GM21423 (cell line): Measurements from ENCODE around the gene ALDH4A1.

Source experiments
- ATAC-seq: cut with Tn5 transposase; IDR thresholded peaks from one replicate; pipeline ENCODE4 v1.9.1; 2021; ENCODE audit warnings: mild to moderate bottlenecking, moderate library complexity; ENCODE audit not compliant: unreplicated experiment

The ALDH4A1 gene

DNA sequence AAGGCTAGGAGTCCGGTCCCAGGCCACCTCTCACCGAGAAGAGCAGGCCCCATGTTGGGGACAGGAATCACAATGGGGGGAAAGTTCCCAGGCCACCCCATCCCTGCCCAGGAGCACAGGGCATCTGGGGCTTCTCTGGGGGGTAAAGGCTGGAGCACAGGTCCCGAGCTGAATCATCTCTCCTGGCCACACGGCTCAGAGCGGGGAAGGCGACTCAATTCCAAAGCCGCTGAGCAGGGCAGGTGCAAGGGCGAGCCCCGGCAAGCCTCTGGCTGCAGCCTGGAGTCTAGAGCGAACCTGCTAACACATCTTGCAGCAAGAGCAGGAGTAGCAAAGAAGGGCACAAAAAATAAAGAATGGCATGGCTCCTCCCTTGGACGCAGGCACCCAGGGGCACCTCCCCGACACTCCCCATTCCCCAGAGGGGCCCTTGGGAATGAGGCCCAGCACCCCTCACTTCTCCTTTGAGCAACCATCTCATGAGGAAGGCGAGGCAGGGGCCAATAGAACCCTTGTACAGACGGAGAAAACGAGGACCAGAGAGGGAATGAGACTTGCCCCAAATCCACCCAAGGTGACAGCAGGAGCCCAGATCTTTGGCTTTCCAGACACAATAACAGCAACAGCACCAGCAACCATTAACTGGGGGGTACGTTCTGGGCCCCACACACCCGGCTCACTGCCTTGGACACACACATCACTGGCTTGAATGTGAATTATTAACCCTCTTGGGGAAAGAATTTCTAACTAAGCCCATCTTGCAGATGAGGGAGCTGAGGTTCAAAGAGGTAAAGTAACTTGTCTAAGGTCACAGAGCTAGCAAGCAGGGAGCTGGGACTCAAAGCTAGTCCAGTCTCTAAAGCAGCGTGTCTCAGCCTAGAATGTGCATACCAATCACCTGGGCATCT, 20.7 kb upstream of the ALDH4A1 start:
- no peak for ATAC-seq

DNA sequence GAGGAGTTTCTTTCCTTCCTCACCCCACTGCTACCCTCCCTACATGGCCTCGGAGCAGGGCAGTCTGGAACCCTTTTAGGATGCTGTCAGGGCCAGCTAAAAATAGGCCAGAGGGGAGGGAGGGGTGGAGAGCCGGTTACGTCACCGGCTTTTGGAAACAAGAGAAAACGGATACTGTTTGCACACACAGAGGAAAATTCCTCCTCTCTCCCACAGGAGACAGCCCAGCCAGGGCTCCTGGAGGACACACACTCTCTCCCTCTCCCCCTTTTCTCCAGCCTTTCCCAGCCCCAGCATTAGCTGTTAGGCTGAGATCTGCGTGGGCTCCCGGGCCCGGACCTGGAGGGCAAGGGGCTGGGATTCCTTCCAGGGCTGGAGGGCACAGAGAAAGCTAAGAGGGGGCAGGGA, 20.0 kb upstream of the ALDH4A1 start:
- ATAC-seq, result no peak

DNA sequence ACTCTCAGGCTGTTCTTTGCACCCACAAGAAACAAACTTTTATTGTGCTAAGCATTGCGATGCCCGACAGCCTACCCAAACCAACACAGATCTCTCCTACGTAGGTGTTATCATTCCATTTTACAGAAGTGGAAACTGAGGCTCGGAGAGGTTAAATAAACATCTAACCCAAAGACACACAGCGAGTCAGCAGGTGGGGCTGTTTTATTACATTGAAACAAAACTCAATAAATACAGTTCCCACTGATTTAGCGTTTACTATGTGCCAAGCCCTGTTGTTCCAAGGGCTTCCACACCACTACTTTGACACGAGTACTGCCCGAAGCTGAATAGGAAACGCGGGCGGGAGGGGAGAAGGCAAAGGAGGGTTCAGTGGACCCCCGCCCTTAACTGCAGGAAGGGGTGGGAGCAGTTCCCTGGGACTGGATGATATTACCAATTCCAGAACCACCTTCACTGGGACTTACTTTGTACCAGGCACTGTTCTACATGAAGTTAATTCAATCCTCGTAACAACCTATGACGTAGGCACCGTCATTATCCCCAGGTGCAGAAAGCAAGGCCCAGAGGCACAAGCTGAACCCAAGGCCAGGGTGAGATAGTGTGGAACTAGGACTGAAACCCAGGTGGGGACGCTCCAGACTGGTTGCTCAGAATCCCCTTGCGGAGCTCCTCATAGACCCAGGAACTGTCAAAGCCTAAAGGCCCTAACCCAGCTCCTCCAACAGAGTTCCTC, 19.3 kb upstream of the ALDH4A1 start:
- no peak for ATAC-seq

DNA sequence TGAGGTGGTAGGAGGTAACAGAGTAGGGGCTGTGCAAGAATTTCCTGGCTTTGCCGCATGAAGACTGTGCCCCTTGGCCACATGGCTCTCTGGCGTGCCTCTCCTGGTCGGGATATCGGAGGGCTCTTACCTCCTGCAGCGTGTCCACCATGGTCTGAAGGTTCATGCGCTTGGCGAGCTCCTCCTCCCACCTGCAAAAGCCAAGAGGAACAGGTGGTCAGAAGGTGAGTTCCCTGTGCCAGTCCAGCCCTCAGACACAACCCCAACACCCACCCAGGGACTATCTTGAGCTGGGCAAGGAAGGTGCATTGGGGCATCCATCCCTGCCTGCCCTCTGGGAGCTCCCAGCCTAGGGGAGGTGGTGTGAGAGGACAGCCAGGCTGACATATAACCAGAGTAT, 18.6 kb upstream of the ALDH4A1 start:
- ATAC-seq, result no peak

DNA sequence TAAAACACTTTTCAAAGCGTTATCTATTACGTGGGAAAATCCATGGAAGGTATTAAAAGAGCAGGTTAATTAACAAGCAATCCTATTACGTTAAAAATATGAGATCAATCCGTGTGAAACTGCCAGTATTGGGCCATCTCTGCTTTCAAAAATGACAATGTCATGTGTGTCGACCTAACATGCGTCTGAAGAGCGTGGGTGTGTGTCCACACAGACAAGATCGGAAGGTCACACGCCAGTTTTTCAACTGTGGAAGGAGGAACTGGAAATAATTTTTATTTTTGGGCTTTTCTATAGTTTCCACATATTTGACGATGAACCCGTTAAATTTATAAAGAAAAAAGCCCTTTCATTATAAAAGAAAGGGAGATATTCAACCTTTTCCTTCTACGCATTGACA, 17.6 kb upstream of the ALDH4A1 start:
- no peak for ATAC-seq

DNA sequence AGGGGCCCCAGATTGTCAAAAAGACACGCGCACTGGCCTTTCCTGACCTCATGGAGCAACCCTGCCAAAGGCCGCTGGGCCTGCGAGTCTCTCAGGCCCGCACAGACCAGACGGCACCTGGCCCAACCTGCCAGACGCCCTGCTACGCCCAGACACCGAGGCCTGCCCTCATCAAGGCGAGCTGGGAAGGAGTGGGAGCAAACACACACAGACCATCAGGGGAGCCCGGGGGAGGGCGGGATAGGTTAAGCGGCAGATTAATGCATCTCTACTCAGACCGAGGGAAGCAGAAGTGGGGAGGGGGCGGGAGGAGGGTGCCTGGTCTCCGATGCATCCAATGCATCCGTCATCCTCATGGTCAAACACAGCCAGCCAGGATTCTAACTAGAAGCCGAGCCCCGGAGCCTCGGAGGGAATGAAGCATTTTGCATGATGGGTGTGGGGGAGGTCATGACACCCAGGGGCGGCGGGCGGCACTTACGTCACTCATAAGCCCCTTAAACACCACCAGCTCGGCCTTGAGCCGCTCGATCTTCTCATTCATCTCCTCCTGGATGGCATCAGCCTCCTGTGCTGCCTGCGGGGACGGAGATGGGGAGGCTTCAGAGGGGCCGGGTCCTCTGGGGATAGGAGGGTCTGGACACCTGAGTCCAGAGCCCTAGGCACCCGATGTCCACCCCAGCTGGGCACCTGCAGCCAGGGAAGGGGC, 17.0 kb upstream of the ALDH4A1 start:
- ATAC-seq, result no peak

DNA sequence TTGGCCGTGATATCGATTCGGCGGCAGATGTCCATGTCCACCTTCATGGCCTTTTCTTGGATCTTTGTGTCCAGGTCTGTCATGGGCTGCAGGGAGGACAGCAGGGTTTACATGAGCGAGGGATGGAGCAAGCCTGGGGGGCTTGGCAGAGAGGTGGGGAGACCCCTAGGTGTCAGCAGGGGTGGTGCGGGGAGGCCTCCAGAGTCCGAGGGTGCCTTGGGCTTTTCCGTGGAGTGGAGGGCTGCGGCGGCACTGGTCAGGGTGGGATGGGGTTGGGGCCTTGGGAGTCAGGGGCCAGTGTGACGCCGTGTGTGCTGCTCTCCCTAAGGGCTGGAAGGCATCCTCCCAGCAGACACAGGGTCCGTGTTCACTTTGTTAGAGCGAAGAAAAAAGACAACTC, 16.1 kb upstream of the ALDH4A1 start:
- no peak for ATAC-seq

DNA sequence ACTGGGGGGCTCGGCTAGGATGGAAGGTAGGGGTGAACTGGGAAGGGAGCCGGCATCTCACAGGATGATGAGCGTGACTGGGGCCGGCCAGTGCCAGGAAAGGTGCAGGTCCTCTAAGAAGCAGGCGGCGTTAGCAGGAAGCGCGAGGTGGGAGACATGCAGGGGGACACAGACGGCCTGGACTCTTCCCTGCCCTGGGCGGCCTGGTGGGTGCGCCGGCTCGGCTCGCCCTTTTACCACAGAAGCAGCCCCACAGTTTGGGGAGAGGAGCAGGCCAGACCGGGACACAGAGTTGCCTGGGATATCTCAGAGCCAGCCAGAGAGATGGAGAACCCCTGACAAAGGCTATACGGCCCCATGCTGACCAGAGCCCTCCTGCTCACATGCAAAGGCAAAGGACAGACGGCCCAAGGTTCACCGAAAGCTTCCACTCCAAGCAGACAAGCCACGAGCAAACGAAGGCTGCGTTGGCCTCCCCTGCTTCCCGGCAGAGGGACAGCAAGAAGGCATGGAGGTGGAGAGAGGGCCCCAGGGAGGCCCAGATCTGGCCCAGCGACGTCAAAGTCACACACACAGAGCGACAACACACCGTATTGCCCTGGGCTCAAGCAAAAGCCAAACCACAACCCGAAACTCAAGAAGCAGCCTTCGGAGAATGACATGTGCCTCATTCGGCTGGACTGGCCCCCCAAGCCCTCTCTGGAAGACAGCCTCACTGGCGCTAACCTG, 14.9 kb upstream of the ALDH4A1 start:
- no peak for ATAC-seq

DNA sequence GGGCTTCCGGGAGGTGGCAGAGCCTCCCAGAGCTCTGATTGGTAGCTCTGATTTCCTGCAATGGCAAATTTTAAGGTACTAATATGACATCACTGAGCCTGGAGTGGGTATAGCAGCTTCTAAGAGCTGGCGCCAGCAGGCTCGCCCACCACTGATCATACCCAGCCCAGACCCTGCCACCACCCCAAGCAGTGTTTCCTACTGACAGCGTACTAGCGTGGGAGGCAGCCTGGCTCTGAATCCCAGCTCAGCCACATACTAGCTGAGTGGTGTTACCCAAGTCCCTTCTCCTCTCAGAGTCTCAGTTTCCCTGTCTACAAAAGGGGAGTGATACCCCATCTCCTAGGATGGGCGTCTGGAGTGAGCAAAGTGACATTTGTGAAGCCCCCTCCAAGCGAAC, 13.0 kb upstream of the ALDH4A1 start:
- no peak for ATAC-seq

DNA sequence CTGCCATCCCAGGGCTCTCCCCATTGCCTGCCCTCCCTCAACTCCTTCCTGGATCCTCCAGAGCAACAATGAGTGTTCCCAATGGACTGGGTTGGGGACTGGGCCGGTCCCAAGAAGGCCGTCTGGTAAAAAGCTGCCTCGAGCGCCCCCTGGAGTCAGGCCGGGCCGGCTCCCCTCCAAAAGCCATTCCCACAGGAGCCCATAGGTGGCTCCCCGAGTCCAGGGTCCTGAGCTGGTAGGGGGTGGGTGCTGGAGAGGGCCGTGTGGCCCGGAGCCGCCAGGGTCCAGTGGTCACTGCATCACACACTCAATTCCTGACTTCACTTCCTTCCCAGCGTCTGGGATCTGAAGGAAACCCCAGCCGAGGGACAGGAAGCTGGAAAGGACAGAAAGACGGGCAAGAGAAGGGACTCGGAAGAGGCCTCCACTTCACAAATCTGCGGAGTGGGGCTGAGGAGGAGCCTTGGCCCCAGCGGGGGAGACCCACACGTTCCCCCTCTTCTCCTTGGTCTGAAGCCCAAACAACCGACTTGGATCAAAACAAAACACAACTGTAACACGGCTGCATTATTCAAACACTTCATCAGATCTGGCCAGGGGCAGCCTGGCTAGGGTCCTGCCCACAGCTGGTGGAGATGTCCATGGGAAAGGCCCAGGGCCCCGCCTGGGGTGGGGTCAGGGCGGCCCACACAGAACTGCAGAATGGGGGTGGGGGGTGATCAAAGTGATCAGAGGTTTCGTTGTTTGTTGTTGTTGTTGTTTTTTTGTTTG, 10.9 kb upstream of the ALDH4A1 start:
- ATAC-seq, result peak; percentile 65

DNA sequence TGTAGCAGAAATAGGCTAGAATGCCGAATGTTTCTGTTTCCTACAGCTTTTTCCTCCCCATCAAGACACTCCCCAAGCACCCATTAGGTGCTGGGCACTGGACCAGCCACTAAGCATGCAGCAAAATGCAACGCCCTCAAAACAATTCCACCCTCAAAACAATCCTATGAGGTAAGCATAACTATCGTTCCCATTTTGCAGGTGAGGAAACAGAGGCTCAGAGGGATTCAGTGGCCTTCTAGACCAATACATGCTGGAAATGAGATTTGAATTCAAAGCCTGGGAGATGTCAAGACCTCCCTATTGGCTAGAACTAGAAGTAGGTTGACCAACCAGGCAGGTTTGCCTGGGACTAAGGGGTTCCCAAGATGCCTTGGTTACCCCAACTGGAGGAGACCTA, 10.2 kb upstream of the ALDH4A1 start:
- no peak for ATAC-seq

DNA sequence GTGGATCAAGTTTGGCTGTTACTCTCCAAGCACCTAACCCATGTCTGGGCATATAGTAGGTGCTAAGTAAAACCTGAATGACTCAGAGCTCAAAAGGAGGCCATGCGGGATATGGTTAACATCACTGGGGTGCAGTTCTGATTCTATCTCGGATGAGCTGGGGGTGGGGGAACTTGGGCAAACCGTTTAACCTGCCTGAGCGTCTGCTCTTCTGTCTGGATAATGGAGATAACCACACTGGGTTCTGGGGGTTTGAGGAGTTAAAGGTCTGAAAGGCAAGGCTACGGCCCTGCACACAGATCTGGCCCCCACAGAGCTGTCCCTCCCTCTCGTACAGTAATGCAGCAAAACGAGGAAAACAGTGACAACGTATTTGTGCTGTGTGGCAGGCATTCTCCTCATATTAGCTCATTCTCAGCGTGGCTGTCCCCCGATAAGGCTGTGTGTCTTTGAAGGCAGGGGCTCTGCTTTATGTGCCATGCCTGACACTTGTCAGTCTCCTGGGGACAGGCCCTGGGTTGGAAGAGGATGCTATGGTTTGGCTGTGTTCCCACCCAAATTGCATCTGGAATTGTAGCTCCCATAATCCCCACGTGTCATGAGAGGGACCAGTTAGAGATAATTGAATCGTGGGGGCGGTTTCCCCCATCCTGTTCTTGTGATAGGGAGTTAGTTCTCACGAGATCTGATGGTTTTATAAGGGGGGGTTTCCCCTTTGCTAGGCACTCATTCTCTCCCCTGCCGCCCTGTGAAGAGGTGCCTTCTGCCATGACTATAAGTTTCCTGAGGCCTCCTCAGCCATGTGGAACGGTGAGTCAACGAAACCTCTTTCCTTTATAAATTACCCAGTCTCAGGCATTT, 6.8 kb upstream of the ALDH4A1 start:
- ATAC-seq, result no peak

DNA sequence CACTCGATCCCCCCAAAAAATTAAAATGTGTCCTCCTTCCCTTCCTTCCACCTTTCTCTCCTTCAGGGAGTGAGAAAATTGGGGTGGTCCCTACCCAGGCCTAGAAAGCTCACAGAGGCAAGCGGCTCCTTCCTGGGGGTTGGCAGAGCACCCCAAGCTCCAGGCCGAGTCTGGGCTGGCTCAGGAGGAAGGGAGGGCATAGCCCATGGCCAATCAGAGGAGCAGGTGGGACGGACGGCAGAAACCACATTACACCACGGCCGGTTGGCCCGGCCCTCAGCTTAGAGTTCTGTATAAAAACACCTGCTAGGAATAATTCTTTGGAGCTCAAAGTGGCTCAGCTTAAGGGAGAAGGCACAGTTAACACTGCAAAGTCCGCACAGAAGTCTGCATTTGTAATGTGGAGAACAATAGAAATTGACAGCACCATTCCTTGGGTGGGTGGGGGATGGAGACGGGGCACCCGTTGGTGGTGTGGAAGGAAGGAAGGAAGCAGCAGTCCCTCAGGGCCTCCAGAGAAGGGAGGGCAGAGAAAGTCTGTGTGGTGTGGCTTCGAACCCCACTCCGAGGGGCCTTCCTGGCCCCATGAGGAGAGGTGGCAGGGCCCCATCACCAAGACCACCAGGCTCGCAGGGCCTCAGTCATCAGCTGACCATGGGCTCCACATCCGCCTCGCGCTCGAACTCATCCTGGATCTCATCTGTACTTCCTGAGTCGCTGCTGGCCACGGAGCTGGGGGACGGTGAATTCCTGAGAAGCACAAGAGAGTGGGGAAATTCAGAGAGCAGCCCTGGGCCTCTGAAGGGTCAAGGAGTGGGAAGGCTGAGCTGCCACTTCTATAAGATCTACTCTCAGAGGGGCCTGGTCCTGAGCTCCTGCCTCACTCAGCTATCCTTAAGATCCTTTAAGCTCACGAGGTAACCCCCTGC, 5.8 kb upstream of the ALDH4A1 start:
- no peak for ATAC-seq

DNA sequence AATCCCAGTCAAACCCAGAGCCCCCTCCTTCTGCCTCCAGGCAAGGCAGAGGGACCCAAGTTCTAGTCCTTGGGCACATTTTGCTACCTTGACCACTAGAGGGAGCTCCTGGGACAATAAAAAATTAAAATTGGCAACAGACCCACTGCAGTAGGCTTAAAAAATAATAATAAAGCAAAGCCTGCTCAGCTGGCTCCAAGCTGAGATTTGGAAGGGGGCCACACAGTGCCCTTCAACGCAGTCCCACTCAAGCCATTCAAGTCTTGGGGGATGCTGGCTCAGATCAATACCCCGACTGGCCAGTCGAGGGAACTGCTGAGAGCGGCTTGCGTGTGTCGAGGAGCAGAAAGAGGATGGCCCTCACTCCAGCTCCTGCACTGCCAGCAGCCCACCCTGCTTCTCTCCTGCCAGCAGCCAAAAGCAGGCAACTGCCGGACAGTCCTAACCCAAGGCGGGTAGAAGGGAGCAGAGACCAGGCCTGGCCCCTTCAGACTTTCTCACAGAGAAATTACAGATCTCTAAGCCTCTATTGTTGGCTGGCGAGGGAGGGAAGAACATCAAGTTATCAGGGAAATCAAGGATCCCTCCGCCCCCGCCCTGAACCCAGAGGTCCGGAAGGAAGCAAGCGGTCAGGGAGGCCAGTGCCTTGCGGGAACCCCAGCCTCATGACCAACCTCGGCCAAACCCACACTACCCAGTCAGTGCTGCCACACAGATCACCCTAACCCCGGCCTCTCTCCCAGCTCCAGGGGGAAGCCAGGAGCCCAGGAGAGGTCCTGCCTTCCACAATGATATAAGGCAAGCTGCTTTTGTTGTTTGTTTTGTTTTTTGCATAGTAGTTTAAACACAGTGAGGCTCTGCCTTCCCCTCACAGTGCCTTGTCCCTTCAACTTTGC, 4.9 kb upstream of the ALDH4A1 start:
- no peak for ATAC-seq

DNA sequence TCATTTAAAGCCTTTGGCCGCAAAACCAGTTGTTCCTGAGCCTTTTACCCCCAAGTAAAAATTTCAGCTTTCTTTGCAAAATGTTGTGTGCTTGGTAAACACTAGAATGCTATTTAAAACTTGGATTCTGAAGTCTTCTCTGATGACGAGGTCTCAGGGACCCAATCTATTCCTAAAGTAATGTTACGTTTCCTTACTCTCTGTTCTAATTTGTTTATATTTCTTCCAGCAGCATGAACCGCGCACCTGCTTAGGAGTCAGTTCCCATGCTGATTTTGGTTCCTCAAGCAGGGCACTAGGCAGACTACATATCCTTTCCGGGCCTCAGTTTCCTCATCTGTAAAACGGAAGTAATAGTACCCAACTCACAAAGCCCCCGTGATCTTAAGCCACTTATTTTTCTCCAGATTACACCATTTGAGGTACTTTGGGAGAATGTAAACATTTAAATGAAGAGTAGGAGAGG, 969 bp upstream of the ALDH4A1 start:
- ATAC-seq, result no peak

DNA sequence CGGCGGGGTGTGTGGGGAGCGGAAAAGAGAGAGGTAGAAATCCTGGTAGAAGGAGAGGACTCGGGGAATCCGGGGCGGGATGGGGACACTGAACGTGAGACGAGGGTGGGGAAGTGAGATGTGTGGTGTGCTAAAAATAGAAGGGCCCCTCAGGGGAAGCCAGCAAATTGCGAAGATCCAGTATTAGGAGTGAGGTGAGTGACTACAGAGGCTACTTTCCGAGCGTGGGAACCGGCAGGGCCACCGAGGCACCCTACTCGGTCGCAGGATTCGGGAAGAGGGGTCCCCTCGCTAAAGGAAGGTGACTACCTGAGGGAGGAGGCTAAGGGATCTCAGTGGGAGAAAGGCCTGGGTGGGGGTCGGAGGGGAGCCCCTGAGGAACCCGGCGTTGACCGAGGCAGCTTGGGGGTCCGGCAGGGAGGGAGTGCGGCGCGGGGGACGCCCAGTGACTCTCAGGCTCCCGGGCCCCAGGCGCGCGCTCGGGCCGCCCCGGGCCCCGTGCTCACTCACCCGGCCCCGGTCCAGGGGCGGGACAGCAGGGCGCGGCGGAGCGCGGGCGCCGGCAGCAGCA, 318 bp downstream of the ALDH4A1 start:
- no peak for ATAC-seq
